GM19452 (cell line): ENCODE results near the gene CSRP2.

Experiments used
- ATAC-seq: cut with Tn5 transposase; IDR thresholded peaks from one replicate; pipeline ENCODE4 v1.9.1; 2021; ENCODE audit not compliant: unreplicated experiment

The CSRP2 gene

GRCh38 chr12:76864791-76865400 is 13.9 kb downstream of the CSRP2 start:
- ATAC-seq: peak; percentile 86

DNA sequence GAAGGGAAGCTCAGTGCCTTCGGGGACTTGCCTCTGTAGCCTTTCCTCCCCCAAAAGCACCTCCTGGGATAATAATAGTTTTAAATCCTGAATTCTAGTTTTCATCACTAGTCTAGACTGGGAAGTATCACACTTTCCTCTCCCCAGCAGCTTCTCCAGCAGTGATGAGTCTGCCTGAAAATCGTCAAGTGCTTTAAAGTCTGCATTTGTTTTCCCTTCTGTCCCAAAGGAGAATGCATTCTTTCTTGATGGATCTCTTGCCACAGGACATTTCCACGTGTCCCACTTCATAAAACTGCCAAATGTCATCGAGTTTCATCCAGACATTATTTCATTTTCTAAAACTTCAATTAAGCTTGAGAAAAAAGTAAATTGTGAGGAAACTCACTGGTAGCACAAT is 15.0 kb downstream of the CSRP2 start:
- no peak for ATAC-seq

- ATAC-seq: no peak
Observed at GRCh38 chr12:76863005-76863670, 15.7 kb downstream of the CSRP2 start.

- ATAC-seq: no peak
Observed at GRCh38 chr12:76860256-76860655, 18.6 kb downstream of the CSRP2 start.

GRCh38 chr12:76859611-76860010 is 19.2 kb downstream of the CSRP2 start:
- ATAC-seq: no peak

DNA sequence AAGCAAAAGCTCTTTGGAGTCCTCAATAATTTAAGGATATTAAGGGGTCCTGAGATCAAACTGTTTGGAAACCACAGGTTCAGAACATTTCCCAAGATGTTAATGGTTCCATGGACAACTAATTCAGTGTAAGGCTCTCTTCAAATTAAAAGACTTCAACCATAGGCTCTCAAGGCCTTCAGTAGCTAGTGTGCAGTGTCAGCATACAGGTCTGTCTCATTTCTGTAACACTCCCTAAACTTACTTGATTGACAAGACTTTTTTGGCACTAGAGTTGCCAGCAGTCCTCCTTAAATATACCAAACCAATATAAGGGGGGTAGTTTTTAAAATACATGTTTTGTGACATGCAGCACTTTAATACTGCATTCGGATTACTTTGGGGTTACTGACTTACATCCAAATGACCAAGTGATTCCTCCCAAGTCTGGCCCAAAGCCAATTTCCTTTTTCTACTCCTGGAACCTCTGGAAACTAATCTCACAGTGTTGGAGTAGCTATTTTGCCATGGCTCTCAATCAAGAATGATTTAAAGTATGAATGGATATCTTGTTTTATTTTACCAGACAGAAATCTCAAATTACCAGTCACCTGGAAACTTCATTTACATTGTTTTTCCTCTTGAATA is 22.7 kb downstream of the CSRP2 start:
- no peak for ATAC-seq

GRCh38 chr12:76855271-76855670 is 23.5 kb downstream of the CSRP2 start:
- no peak for ATAC-seq

DNA sequence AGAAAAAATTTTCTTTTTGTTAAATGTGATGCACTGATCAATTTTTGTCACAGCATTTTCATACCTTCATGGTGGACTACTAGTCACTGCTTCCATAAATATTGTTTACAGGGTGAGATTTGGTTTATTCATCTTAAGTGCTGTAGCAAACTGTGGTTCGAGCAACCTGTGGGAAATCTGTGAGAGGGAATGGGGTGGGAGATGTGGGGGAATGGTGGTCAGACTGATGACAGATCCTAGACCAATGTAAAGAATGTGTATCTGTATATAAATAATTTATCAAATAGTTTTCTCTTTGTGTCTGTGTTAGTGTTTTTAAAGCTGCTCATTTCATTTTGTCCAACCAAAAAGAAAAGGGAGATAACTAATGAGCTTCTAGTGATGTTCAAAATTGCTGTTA is 26.7 kb downstream of the CSRP2 start:
- no peak for ATAC-seq

- no peak for ATAC-seq
Observed at GRCh38 chr12:76848132-76848531, 30.7 kb downstream of the CSRP2 start.

- no peak for ATAC-seq
Observed at GRCh38 chr12:76847260-76847659, 31.6 kb downstream of the CSRP2 start.

DNA sequence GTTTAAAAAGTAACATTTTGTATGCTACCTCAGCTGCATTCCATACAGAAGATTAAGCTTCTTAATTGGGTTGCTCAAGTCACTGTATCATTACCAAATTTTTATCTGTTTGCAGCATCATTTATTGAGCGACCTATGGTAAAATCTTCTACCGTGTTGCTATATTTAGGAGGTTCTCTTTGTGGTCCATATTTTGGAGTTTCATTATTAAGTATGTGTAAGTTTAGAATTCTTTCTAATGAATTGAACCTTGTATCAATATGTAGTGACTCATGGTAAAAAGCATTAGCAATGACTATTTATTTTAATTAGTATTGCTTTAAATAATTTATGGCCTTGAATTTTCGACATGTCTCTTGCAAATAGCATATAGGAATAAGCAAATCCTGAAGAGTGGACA is 42.2 kb downstream of the CSRP2 start:
- no peak for ATAC-seq

GRCh38 chr12:76830436-76830835 is 48.4 kb downstream of the CSRP2 start:
- ATAC-seq: no peak

DNA sequence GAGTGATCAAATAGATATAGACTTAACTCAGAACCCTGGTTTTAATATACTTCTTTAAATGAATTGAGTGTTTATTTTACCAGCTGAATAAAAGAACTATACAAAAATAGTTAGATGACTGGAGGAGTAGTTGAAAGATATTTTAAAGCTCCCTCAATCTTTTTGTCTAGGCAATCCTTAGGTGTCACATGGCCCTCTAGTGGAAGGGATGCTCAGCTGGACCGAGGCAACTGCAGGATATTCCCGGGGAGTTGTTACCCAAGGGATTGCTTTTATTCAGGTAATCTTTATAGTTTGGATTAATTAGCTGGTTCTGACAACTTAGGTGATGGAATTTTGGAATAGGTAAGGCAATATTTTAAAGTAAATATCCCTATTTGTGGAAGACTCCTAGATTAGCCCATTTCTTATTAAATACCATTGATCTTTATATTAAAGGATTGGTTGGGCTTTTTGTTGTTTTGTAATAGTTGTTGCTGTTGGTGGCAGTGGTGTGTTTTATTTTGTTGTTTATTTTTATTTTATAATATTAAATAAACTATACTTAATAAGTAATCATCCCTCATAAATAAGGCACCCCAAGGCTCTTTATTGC is 57.8 kb downstream of the CSRP2 start:
- no peak for ATAC-seq

DNA sequence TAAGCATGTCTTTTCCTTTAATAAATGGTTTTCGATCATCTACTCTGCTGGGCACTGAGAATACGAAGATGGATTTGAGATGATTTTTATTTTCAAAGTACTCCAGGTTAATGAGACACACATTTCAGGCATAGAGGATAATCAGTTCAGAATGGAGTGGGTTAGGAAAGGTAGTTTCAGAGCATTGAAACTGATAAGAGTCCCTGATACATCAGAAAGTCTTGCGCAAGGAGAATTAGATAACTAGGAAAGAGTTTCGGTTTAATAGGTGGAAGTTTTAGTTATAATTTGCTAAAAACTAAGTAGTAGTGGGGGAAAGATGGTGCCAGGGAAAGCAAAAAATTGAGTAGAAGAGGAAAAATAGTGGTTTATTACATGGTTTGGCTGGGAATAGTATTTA is 64.8 kb downstream of the CSRP2 start:
- no peak for ATAC-seq

GRCh38 chr12:76813265-76813664 is 65.6 kb downstream of the CSRP2 start:
- ATAC-seq: no peak

GRCh38 chr12:76811976-76812375 is 66.8 kb downstream of the CSRP2 start:
- ATAC-seq: no peak

DNA sequence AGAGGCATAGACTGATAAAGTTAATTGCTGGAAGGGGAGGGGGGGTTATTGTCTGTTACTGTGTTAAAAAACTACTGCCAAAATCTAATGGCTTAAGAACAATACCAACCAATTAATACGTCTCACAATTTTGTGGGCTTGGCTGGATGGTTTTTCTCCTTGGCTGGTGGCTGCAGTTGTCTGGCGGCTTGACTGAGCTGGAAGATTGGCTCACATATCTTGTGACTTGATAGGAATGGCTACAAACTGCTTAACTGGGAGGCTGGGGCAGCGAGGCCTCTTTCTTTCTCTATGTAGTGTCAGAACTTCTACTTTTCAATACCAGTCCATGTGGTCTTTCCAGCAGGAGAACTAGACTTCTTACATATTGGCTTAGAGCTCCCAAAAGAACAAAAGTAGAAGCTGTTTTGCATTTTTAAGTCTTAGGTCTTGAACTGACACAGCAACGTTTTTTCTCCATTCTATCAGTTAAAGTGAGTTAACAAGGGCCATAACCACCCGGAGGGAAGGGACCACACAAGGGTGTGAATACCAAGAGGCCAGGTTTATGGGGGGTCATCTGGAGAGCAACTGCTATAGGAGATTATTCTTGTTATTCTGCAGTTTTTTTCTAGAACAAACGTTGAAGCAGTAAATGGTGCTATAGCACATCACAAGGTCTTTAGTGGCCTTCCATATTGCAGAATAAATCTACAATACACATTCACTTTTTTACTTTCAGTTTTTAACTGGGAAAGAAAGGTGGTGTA is 68.0 kb downstream of the CSRP2 start:
- no peak for ATAC-seq
